ENCODE data around the gene HMGN3. TPM values are rescaled to one million over a fixed set of nuclear protein-coding genes. Genes with fewer than 3 reads are reported as not detected.
A peak's percentile ranks its signal among the peaks of the same experiment; 100 is the strongest.

Gene HMGN3
- total and polyA plus RNA-seq, 2 experiments from 2014 or later, result 240 to 570 TPM

- TF ChIP-seq CTCF (IDR thresholded peaks at IDR 0.05; ENCODE audit: low read depth, low read length), result no peak
- Histone ChIP-seq H3K4me1 (ENCODE audit: low read depth) (no peaks in the 10 kb centered on the region), H3K9me3 (ENCODE audit: low read depth) (no peaks in the 10 kb centered on the region), H3K4me3 (no peak overlapping the region), H3K27me3 (no peaks in the 10 kb centered on the region), H3K27ac (no peak overlapping the region), H3K36me3 (no peaks in the 10 kb centered on the region)
- no peak for DNase-seq (ENCODE audit: low read depth in 1 of 2, low spot score in 1 of 2)
Measured at GRCh38 chr6:79189760-79190350, 44.6 kb downstream of the HMGN3 start.

GRCh38 chr6:79188885-79189480 is 45.5 kb downstream of the HMGN3 start:
- H3K36me3 ChIP-seq, result no peaks in the 10 kb centered on the region
- H3K4me1 ChIP-seq (ENCODE audit: low read depth), result no peaks in the 10 kb centered on the region
- no peak overlapping the region for H3K27ac ChIP-seq
- peak in 1 of 2 donors; percentile 8 for DNase-seq (ENCODE audit: low read depth in 1 of 2, low spot score in 1 of 2)
- H3K9me3 ChIP-seq (ENCODE audit: low read depth), result no peaks in the 10 kb centered on the region
- H3K4me3 ChIP-seq, result no peak overlapping the region
- no peaks in the 10 kb centered on the region for H3K27me3 ChIP-seq
- no peak for TF ChIP-seq CTCF (IDR thresholded peaks at IDR 0.05; ENCODE audit: low read depth, low read length)

GRCh38 chr6:79188107-79188506 is 46.4 kb downstream of the HMGN3 start:
- Histone ChIP-seq H3K27me3 (no peaks in the 10 kb centered on the region), H3K36me3 (no peaks in the 10 kb centered on the region), H3K4me1 (ENCODE audit: low read depth) (no peaks in the 10 kb centered on the region), H3K27ac (no peak overlapping the region), H3K4me3 (no peak overlapping the region), H3K9me3 (ENCODE audit: low read depth) (no peaks in the 10 kb centered on the region)
- DNase-seq (ENCODE audit: low read depth in 1 of 2, low spot score in 1 of 2), result no peak
- no peak for TF ChIP-seq CTCF (IDR thresholded peaks at IDR 0.05; ENCODE audit: low read depth, low read length)

GRCh38 chr6:79186564-79186963 is 47.9 kb downstream of the HMGN3 start:
- no peaks in the 10 kb centered on the region for H3K27me3 ChIP-seq
- H3K4me1 ChIP-seq (ENCODE audit: low read depth), result no peaks in the 10 kb centered on the region
- H3K4me3 ChIP-seq, result no peak overlapping the region
- H3K9me3 ChIP-seq (ENCODE audit: low read depth), result no peaks in the 10 kb centered on the region
- no peak overlapping the region for H3K27ac ChIP-seq
- no peak for TF ChIP-seq CTCF (IDR thresholded peaks at IDR 0.05; ENCODE audit: low read depth, low read length)
- no peaks in the 10 kb centered on the region for H3K36me3 ChIP-seq
- DNase-seq (ENCODE audit: low read depth in 1 of 2, low spot score in 1 of 2), result no peak

- no peaks in the 10 kb centered on the region for H3K4me1 ChIP-seq (ENCODE audit: low read depth)
- H3K27me3 ChIP-seq, result no peaks in the 10 kb centered on the region
- no peak overlapping the region for H3K4me3 ChIP-seq
- H3K27ac ChIP-seq, result no peak overlapping the region
- no peaks in the 10 kb centered on the region for H3K36me3 ChIP-seq
- H3K9me3 ChIP-seq (ENCODE audit: low read depth), result no peaks in the 10 kb centered on the region
- DNase-seq (ENCODE audit: low read depth in 1 of 2, low spot score in 1 of 2), result no peak
- TF ChIP-seq CTCF (IDR thresholded peaks at IDR 0.05; ENCODE audit: low read depth, low read length), result no peak
Measured at GRCh38 chr6:79184641-79185040, 49.8 kb downstream of the HMGN3 start.
